ENCODE data around the gene SLC46A3.

The SLC46A3 gene

GRCh38 chr13:28710161-28710560 is 8.6 kb downstream of the SLC46A3 start:
- ChIA-PET CTCF (interaction anchor here (1.0 kb wide), 1 partner anchor 86 kb away, joined by 5 read pairs; no protein-coding TSS in a partner anchor), POLR2A (no interaction called here)
- TF ChIP-seq CTCF (IDR thresholded peaks at IDR 0.05; ENCODE audit: insufficient read depth, low read length, missing control alignments), result no peak
- H3K4me3 ChIP-seq (ENCODE audit: low read depth, low read length), result no peak overlapping the region
- no peak for DNase-seq (ENCODE audit: low read depth, low spot score)

GRCh38 chr13:28707629-28708427 is 10.9 kb downstream of the SLC46A3 start:
- ChIA-PET POLR2A (no interaction called here), CTCF (interaction anchor here (0.7 to 1.3 kb wide), 3 partner anchors 9 to 39 kb away, joined by 3 to 5 read pairs (median 3); no protein-coding TSS in a partner anchor)
- TF ChIP-seq CTCF (IDR thresholded peaks at IDR 0.05; ENCODE audit: insufficient read depth, low read length, missing control alignments), result no peak
- H3K4me3 ChIP-seq (ENCODE audit: low read depth, low read length), result peak overlapping the region; percentile 24; the same call in 1 of the 2 replicates
- peak; percentile 84 for DNase-seq (ENCODE audit: low read depth, low spot score)

- CTCF ChIA-PET, result interaction anchor here (1.1 to 2.1 kb wide), 3 partner anchors 13 to 91 kb away, joined by 5 to 7 read pairs (median 6); partner anchors contain the start of gene SLC46A3
- TF ChIP-seq CTCF (IDR thresholded peaks at IDR 0.05; ENCODE audit: insufficient read depth, low read length, missing control alignments), result no peak
- no peak overlapping the region for H3K4me3 ChIP-seq (ENCODE audit: low read depth, low read length)
- DNase-seq (ENCODE audit: low read depth, low spot score), result no peak
- POLR2A ChIA-PET, result interaction anchor here (0.7 kb wide), 1 partner anchor 275 kb away, joined by 3 read pairs; no protein-coding TSS in a partner anchor
Observed at GRCh38 chr13:28705461-28706083, 13.2 kb downstream of the SLC46A3 start.

GRCh38 chr13:28704919-28705318 is 13.9 kb downstream of the SLC46A3 start:
- H3K4me3 ChIP-seq (ENCODE audit: low read depth, low read length), result no peak overlapping the region
- no peak for DNase-seq (ENCODE audit: low read depth, low spot score)
- no peak for TF ChIP-seq CTCF (IDR thresholded peaks at IDR 0.05; ENCODE audit: insufficient read depth, low read length, missing control alignments)
- ChIA-PET POLR2A (no interaction called here), CTCF (interaction anchor here (1.1 to 2.1 kb wide), 3 partner anchors 13 to 92 kb away, joined by 5 to 7 read pairs (median 6); partner anchors contain the start of gene SLC46A3)

GRCh38 chr13:28704282-28704681 is 14.5 kb downstream of the SLC46A3 start:
- no peak overlapping the region for H3K4me3 ChIP-seq (ENCODE audit: low read depth, low read length)
- no peak for DNase-seq (ENCODE audit: low read depth, low spot score)
- CTCF ChIA-PET, result interaction anchor here (2.1 kb wide), 1 partner anchor 92 kb away, joined by 7 read pairs; no protein-coding TSS in a partner anchor
- POLR2A ChIA-PET, result no interaction called here
- TF ChIP-seq CTCF (IDR thresholded peaks at IDR 0.05; ENCODE audit: insufficient read depth, low read length, missing control alignments), result no peak

GRCh38 chr13:28699246-28699645 is 19.5 kb downstream of the SLC46A3 start:
- ChIA-PET POLR2A (interaction anchor here (0.6 kb wide), 1 partner anchor 20 kb away, joined by 3 read pairs; the partner anchor contains the start of gene SLC46A3), CTCF (interaction anchor here (0.7 to 1.4 kb wide), 2 partner anchors 8 to 97 kb away, joined by 3 to 5 read pairs; no protein-coding TSS in a partner anchor)
- H3K4me3 ChIP-seq (ENCODE audit: low read depth, low read length), result no peak overlapping the region
- TF ChIP-seq CTCF (IDR thresholded peaks at IDR 0.05; ENCODE audit: insufficient read depth, low read length, missing control alignments), result no peak
- no peak for DNase-seq (ENCODE audit: low read depth, low spot score)
